IPS DF 6.9 (cell line): ENCODE measurements around the gene FAM174C.

ENCODE experiments used
- DNase-seq: peaks from one replicate; pipeline ENCODE4 v3.0.0-alpha.2; 2013; ENCODE audit warnings: low read depth, low spot score
- H3K27ac ChIP-seq: one replicate; pipeline ENCODE4 v1.5.1; 2013; ENCODE audit warnings: low read length, control low read depth
- H3K27me3 ChIP-seq: 2 replicates; pipeline ENCODE4 v1.6.1; 2013; ENCODE audit warnings: mild to moderate bottlenecking, low read length; ENCODE audit not compliant: control insufficient read depth, insufficient read depth
- H3K36me3 ChIP-seq: 2 replicates; pipeline ENCODE4 v1.6.1; 2013; ENCODE audit warnings: low read length; ENCODE audit not compliant: control insufficient read depth, insufficient read depth
- H3K4me1 ChIP-seq: 2 replicates; pipeline ENCODE4 v1.6.1; 2013; ENCODE audit warnings: low read length; ENCODE audit not compliant: control insufficient read depth, insufficient read depth
- H3K4me3 ChIP-seq: 2 replicates; pipeline ENCODE4 v1.5.1; 2013; ENCODE audit warnings: mild to moderate bottlenecking, low read length
- H3K9me3 ChIP-seq: 2 replicates; pipeline ENCODE4 v1.6.1; 2013; ENCODE audit warnings: low read length, inconsistent platforms; ENCODE audit not compliant: control insufficient read depth, insufficient read depth
- WGBS: extraction: QIAGEN DNeasy Blood & Tissue Kit; methylation state at CpG from one replicate; pipeline ENCODE4 v1.1.7; 2013; ENCODE audit warnings: mixed read lengths, missing lambda C conversion rate; ENCODE audit not compliant: insufficient read length, insufficient coverage; 5-methylcytosine and 5-hydroxymethylcytosine counted together

Gene FAM174C

DNA sequence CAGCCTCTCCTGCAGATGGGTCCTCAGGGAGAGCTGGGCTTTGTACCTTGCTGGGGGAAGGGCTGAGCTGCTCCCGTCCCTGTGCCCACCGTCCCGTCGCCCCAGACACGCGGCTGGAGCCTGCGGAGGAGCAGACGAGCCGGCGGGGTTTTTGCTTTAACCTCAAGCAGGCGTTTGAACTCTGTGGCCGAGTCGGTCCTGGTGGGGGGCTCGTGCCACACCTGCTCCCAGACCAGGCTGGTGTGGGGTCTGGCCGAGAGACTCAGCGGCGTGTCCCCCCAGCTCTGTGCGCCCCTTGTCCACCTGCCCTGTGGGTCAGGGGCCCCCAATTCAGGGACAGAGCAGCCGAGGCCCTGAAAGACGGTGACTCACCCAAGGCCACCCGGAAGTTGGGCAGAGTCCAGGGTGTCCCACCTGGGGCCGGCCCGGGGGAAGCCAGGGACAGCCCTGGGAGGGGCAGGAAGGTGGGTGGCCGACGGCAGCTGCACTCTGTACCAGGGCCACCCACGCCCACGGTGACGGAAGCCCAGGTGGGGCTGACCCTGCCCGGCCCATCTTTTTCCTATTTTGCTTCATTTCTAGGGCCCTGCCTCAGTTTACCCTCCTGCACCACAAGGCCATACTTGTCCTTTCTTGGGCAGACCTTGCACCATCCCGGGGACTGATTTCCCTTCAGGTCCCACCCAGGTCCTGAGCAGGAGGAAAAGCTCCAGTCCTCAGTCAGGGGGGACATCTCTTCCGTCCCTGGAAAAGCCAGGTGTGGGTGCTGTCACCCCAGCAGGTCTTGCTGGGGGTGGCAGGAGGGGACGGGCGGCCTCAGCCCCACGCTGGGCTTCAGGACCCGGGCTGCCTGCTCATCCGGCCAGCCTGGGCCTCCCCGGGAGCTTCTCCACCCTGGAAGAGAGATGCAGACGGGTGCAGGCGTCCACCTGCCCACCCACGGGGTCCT lies 15.6 kb downstream of the FAM174C start:
- DNase-seq: no peak
- WGBS: no CpG with 5 or more reads among the region's 40 CpGs

DNA sequence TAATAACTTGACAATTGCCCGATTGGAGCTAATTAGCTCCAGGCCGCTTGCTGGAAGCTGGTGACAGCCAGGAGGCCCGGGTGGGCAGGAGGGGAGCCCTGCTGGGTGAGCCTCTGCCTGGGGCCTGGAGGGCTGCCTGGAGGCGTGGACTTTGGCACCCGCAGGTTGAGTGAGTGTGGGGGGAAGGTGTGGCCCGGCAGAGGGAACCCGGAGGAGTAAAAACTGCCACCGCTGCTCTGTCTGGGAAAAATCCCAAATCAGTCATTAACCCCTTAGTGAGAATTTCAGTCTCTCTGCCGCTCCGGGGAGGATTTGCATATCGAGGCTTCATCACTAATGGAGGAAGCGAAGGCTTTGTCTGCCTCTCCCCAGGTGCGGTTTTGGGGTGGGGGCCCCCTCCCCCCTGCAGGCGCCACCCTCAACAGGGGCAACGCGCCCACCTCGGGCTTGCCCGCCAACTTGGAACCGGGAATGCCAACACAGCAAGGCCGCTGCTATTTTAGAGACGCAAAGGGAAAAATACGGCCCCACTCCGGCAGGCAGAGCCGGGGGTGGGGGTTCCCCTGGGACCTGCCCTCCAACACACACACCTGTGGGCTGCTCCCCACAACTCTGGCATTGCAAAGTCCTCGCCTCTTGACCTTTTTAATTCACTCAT lies 16.6 kb downstream of the FAM174C start:
- DNase-seq: no peak
- Histone ChIP-seq H3K9me3 (no peaks in the 10 kb centered on the region), H3K36me3 (no peaks in the 10 kb centered on the region; the same call in 1 of the 2 replicates), H3K27me3 (no peaks in the 10 kb centered on the region), H3K4me3 (no peak overlapping the region), H3K27ac (no peak overlapping the region), H3K4me1 (no peaks in the 10 kb centered on the region; the same call in 1 of the 2 replicates)
- WGBS: no CpG with 5 or more reads among the region's 25 CpGs

More for the DNA sequence above, 15.6 kb downstream of the FAM174C start:
- Histone ChIP-seq H3K27ac (no peak overlapping the region), H3K27me3 (no peaks in the 10 kb centered on the region), H3K9me3 (no peaks in the 10 kb centered on the region), H3K36me3 (no peaks in the 10 kb centered on the region; the same call in 1 of the 2 replicates), H3K4me3 (no peak overlapping the region), H3K4me1 (no peaks in the 10 kb centered on the region; the same call in 1 of the 2 replicates)

GRCh38 chr19:1292419-1293151 lies 17.3 kb downstream of the FAM174C start:
- H3K9me3 ChIP-seq: no peaks in the 10 kb centered on the region
- no peaks in the 10 kb centered on the region for H3K27me3 ChIP-seq
- H3K4me3 ChIP-seq: no peak overlapping the region
- no peaks in the 10 kb centered on the region; the same call in 1 of the 2 replicates for H3K36me3 ChIP-seq
- no peak for DNase-seq
- no peaks in the 10 kb centered on the region for H3K4me1 ChIP-seq
- no peak overlapping the region for H3K27ac ChIP-seq
- no CpG with 5 or more reads among the region's 17 CpGs for WGBS

- no CpG with 5 or more reads among the region's 35 CpGs for WGBS
- H3K4me1 ChIP-seq: no peaks in the 10 kb centered on the region
- DNase-seq: no peak
- H3K27me3 ChIP-seq: no peaks in the 10 kb centered on the region
- H3K9me3 ChIP-seq: no peaks in the 10 kb centered on the region
- H3K36me3 ChIP-seq: no peaks in the 10 kb centered on the region
- no peak overlapping the region for H3K4me3 ChIP-seq
- H3K27ac ChIP-seq: no peak overlapping the region
These were observed 18.7 kb downstream of the FAM174C start for GRCh38 chr19:1293782-1294604.

DNA sequence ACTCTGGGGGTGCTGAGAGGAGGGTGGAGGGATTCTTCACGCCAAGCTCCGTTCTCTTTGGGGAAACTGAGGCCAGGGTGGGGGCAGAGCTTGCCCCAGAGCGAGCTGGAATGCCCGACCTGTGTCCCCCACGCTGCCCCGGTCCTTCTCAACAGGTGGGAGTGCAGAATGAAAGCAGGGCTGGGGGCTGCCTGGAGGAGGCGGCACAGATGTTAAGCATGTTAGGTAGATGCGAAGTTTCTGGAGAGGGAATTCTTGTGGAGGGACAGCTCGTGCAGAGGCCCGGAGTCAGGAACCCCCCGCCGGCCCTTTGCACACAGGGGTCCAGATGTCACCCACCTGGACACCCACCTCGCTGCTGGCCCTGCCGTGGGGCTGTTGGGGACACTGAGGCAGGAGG lies 19.4 kb downstream of the FAM174C start:
- H3K4me1 ChIP-seq: no peaks in the 10 kb centered on the region
- no peak overlapping the region for H3K27ac ChIP-seq
- DNase-seq: no peak
- H3K4me3 ChIP-seq: no peak overlapping the region
- H3K36me3 ChIP-seq: no peaks in the 10 kb centered on the region
- WGBS: no CpG with 5 or more reads among the region's 14 CpGs
- H3K9me3 ChIP-seq: no peaks in the 10 kb centered on the region
- no peaks in the 10 kb centered on the region for H3K27me3 ChIP-seq

DNA sequence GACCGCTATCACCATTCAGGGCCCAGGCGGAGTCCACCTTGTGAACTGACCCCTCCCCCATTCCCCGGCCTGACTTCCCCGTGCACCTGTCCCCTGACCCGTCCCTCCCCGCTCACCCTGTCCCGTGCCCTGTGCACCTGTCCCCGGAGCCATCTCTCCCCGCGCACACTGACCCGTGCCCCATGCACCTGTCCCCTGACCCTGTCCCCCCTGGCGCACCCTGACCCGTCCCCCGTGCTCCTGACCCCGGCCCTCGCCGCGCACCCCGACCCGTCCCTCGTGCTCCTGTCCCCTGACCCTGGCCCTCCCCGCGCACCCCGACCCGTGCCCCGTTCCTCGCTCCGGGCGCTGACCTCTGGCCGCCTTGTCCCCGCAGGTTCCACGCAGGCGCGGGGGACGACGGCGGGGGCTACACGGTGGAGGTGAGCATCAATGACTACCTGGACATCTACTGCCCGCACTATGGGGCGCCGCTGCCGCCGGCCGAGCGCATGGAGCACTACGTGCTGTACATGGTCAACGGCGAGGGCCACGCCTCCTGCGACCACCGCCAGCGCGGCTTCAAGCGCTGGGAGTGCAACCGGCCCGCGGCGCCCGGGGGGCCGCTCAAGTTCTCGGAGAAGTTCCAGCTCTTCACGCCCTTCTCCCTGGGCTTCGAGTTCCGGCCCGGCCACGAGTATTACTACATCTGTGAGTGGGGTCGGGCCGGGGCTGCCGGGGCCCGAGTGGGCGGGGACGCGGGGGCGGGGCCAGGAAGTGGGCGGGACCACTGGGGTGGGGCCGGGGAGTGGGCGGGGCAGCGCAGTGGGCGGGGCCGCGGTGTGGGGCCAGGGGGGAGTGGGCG lies 20.1 kb downstream of the FAM174C start:
- H3K27ac ChIP-seq: no peak overlapping the region
- H3K4me1 ChIP-seq: no peaks in the 10 kb centered on the region
- H3K36me3 ChIP-seq: no peaks in the 10 kb centered on the region
- no CpG with 5 or more reads among the region's 82 CpGs for whole genome bisulfite sequencing
- no peaks in the 10 kb centered on the region for H3K9me3 ChIP-seq
- peak overlapping the region; percentile 32; the same call in 1 of the 2 replicates for H3K4me3 ChIP-seq
- no peak for DNase-seq
- H3K27me3 ChIP-seq: no peaks in the 10 kb centered on the region

DNA sequence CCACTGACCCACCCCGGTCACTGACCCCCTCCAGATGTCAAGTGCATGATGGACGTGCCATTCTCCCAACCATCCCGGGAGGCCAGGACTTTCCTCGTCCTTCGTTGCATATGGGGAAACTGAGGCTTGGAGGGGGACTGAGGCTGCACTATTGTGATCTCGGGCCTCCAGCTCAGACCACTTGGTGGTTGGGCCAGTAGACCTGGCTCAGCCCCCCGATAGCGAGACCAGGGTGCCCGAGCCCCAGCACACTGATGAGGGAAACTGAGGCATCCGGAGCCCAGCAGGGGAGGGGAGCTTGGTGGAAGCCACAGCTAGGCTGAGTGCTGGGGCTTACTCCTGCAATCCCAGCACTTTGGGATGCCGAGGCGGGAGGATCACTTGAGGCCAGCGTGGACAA lies 20.7 kb downstream of the FAM174C start:
- no CpG with 5 or more reads among the region's 13 CpGs for WGBS
- Histone ChIP-seq H3K9me3 (no peaks in the 10 kb centered on the region), H3K27ac (no peak overlapping the region), H3K4me1 (no peaks in the 10 kb centered on the region), H3K36me3 (no peaks in the 10 kb centered on the region), H3K4me3 (no peak overlapping the region), H3K27me3 (no peaks in the 10 kb centered on the region)
- DNase-seq: no peak

DNA sequence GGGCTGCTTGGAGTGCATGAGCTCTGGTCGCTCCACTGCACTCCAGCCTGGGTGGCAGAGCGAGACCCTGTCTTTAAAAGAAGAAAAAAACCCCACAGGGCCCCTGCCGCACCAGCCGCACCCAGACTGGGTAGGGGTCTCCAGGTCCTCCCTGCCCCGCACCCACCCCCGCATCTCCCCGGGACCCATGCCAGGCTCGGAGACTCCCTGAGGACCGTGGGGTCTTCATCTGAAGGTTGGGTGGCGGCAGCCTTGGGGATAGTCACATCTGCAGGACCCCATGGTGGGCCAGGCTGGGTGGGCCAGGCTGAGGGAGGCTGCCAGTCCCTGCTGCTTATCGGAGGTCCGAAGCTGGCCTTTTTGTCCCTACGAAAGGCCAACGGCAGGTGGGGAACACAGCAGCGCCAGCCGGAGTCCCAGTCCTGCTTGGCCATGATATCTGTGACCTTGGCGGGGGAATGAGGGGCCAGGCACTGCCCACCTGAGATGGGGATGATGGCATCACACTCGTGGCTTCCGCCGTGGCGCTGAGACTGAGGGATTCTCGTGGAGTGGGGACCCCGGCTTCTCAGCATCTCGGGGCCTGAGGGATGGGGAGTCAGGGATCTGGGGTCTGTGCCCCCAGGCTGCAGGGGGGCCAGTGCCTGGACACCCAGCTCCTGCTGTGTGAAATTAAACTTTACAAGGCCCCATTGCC lies 21.4 kb downstream of the FAM174C start:
- no CpG with 5 or more reads among the region's 24 CpGs for WGBS
- no peaks in the 10 kb centered on the region for H3K27me3 ChIP-seq
- no peaks in the 10 kb centered on the region for H3K4me1 ChIP-seq
- H3K4me3 ChIP-seq: no peak overlapping the region
- no peak overlapping the region for H3K27ac ChIP-seq
- H3K36me3 ChIP-seq: no peaks in the 10 kb centered on the region
- DNase-seq: no peak
- H3K9me3 ChIP-seq: no peaks in the 10 kb centered on the region

- H3K27me3 ChIP-seq: no peaks in the 10 kb centered on the region
- H3K27ac ChIP-seq: no peak overlapping the region
- WGBS: no CpG with 5 or more reads among the region's 8 CpGs
- H3K4me3 ChIP-seq: no peak overlapping the region
- DNase-seq: no peak
- no peaks in the 10 kb centered on the region for H3K4me1 ChIP-seq
- no peaks in the 10 kb centered on the region for H3K9me3 ChIP-seq
- H3K36me3 ChIP-seq: no peaks in the 10 kb centered on the region
These were observed 22.9 kb downstream of the FAM174C start for GRCh38 chr19:1298235-1298634.
